KMS-11 (cell line): ENCODE results near the gene WDR86.

ENCODE experiments used
- H2AFZ ChIP-seq: fragments of 200-600 bp; sonication (generic); 2 replicates; pipeline ENCODE4 v1.6.1; 2016; ENCODE audit warnings: antibody characterized with exemption, mixed run types, low read depth
- H3K27ac ChIP-seq: fragments of 200-600 bp; sonication (generic); 2 replicates; pipeline ENCODE4 v1.6.1; 2016; ENCODE audit warnings: mild to moderate bottlenecking, mixed run types
- H3K27me3 ChIP-seq: fragments of 200-600 bp; sonication (generic); 2 replicates; pipeline ENCODE4 v1.6.1; 2017; ENCODE audit warnings: mild to moderate bottlenecking, low read depth, mixed run types, moderate library complexity; ENCODE audit not compliant: insufficient read depth
- H3K36me3 ChIP-seq: fragments of 200-600 bp; sonication (generic); 2 replicates; pipeline ENCODE4 v1.6.1; 2017; ENCODE audit warnings: mild to moderate bottlenecking, mixed run types; ENCODE audit not compliant: insufficient read depth
- H3K4me1 ChIP-seq: fragments of 200-600 bp; sonication (generic); 2 replicates; pipeline ENCODE4 v1.6.1; 2016; ENCODE audit warnings: mild to moderate bottlenecking, low read depth, mixed run types; ENCODE audit not compliant: poor library complexity, severe bottlenecking
- H3K4me2 ChIP-seq: fragments of 200-600 bp; sonication (generic); 2 replicates; pipeline ENCODE4 v1.7.0; 2016; ENCODE audit warnings: mild to moderate bottlenecking, mixed run types
- H3K4me3 ChIP-seq: fragments of 200-600 bp; sonication (generic); IDR thresholded peaks from 2 replicates; pipeline ENCODE4 v1.6.1; 2017; ENCODE audit warnings: low read depth, low read length, mixed read lengths; ENCODE audit not compliant: insufficient read depth
- H3K79me2 ChIP-seq: fragments of 200-600 bp; sonication (generic); 2 replicates; pipeline ENCODE4 v1.6.1; 2016; ENCODE audit warnings: low read depth, mixed run types; ENCODE audit not compliant: insufficient read depth
- H3K9ac ChIP-seq: fragments of 200-600 bp; sonication (generic); 2 replicates; pipeline ENCODE4 v1.6.1; 2016; ENCODE audit warnings: mild to moderate bottlenecking, mixed run types
- H4K20me1 ChIP-seq: fragments of 200-600 bp; sonication (generic); 2 replicates; pipeline ENCODE4 v1.6.1; 2016; ENCODE audit warnings: mild to moderate bottlenecking, mixed run types; ENCODE audit not compliant: insufficient read depth
- CTCF ChIP-seq: fragments of 200-600 bp; sonication (generic); conservative IDR thresholded peaks from 2 replicates; pipeline ENCODE4 v1.6.1; 2017; ENCODE audit warnings: low read depth, mild to moderate bottlenecking, antibody characterized with exemption, low read length, moderate library complexity, mixed read lengths

WDR86 gene

DNA sequence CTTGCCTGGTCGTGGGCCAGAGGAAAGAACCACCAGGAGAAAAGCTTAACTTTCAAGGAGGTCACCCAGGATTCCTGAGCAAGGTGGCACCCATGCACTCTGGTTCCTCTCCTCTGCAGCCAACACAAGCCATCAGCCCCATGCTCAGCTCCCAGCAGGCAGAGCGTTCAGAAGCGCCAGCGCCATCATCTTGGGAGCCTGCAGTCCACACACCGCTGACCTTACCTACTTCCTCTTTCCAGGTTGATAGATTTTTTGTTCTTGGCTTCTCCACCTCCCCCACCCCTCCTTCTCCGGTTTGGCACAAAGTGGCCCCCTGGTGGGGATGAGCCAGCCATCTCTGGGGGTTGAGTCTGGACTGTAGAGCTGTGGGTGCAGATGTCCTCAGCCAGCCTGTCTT, 1.7 kb upstream of the WDR86 start:
- Histone ChIP-seq H3K4me2 (no peak overlapping the region), H3K36me3 (no peaks in the 10 kb centered on the region), H3K79me2 (no peaks in the 10 kb centered on the region), H4K20me1 (no peaks in the 10 kb centered on the region), H3K27ac (no peak overlapping the region), H3K27me3 (no peaks in the 10 kb centered on the region), H3K4me1 (no peaks in the 10 kb centered on the region), H2AFZ (no peak overlapping the region), H3K4me3 (no peak overlapping the region), H3K9ac (no peak overlapping the region)
- no peak for TF ChIP-seq CTCF

GRCh38 chr7:151410405-151411390, 860 bp upstream of the WDR86 start:
- H3K27ac ChIP-seq: no peak overlapping the region
- no peak overlapping the region for H2AFZ ChIP-seq

GRCh38 chr7:151408839-151409666, 785 bp downstream of the WDR86 start:
- TF ChIP-seq CTCF: no peak
- H3K4me1 ChIP-seq: no peaks in the 10 kb centered on the region
- H4K20me1 ChIP-seq: no peaks in the 10 kb centered on the region
- no peaks in the 10 kb centered on the region for H3K36me3 ChIP-seq
- no peak overlapping the region for H3K4me2 ChIP-seq
- no peaks in the 10 kb centered on the region for H3K79me2 ChIP-seq
- H3K27ac ChIP-seq: no peak overlapping the region
- no peak overlapping the region for H3K4me3 ChIP-seq
- no peak overlapping the region for H3K9ac ChIP-seq
- H3K27me3 ChIP-seq: no peaks in the 10 kb centered on the region
- H2AFZ ChIP-seq: no peak overlapping the region

More at GRCh38 chr7:151410405-151411390, 860 bp upstream of the WDR86 start:
- no peak for TF ChIP-seq CTCF
- H3K27me3 ChIP-seq: no peaks in the 10 kb centered on the region
- H3K9ac ChIP-seq: no peak overlapping the region
- no peaks in the 10 kb centered on the region for H3K4me1 ChIP-seq
- no peak overlapping the region for H3K4me2 ChIP-seq
- H3K79me2 ChIP-seq: no peaks in the 10 kb centered on the region
- no peak overlapping the region for H3K4me3 ChIP-seq
- no peaks in the 10 kb centered on the region for H3K36me3 ChIP-seq
- H4K20me1 ChIP-seq: no peaks in the 10 kb centered on the region

- H3K27ac ChIP-seq: no peak overlapping the region
- TF ChIP-seq CTCF: no peak
- no peaks in the 10 kb centered on the region for H3K4me1 ChIP-seq
- no peaks in the 10 kb centered on the region for H3K36me3 ChIP-seq
- H3K27me3 ChIP-seq: no peaks in the 10 kb centered on the region
- H3K79me2 ChIP-seq: no peaks in the 10 kb centered on the region
- H4K20me1 ChIP-seq: no peaks in the 10 kb centered on the region
- no peak overlapping the region for H2AFZ ChIP-seq
- H3K9ac ChIP-seq: no peak overlapping the region
- no peak overlapping the region for H3K4me3 ChIP-seq
- no peak overlapping the region for H3K4me2 ChIP-seq
Observed at GRCh38 chr7:151408498-151408838, 1.4 kb downstream of the WDR86 start.
